ENCODE measurements around the gene TBC1D19.

GRCh38 chr4:26558166-26558895, 25.6 kb upstream of the TBC1D19 start:
- no peak for TF ChIP-seq CTCF (IDR thresholded peaks at IDR 0.05)
- no peak for TF ChIP-seq POLR2A (IDR thresholded peaks at IDR 0.05)

Data from thyroid gland (tissue), 4 donors.